Left cardiac atrium (tissue), 4 donors: ENCODE results near the gene ETF1. TPM values are rescaled to one million over a fixed set of nuclear protein-coding genes. Genes with fewer than 3 reads are reported as not detected.

Source experiments
- ATAC-seq, 2 donors: fragments of 200-7000 bp; cut with Tn5 transposase; one replicate each; pipeline ENCODE4 v1.9.1; 2020; ENCODE audit warnings: mild to moderate bottlenecking in 2 of 2, moderate library complexity in 2 of 2
- DNase-seq: peaks from one replicate; pipeline ENCODE4 v3.0.0-alpha.2; 2020
- intact Hi-C, 2 donors: fragments of 100-400 bp; cut with DNase I; formaldehyde crosslinking; loops; one replicate each; pipeline versions ENCODE4 v1.14.1 to v1.15.1; 2022 to 2023
- total RNA-seq, 2 donors: library from RNA; stranded (reverse); fragmentation: NEBNext Ultra II Directional; extraction: Animal tissue kit (Norgen Biotek cat#: 25700); gene quantifications; one replicate each; pipeline ENCODE4 v1.2.1, GENCODE V29; 2021
- donor health status: DM: no; HTN: yes; CAD: no.
- donor health status: DM: no; HTN: yes; CAD: no; lungs with severe emphysema.
- donor health status: DM: yes; HTN: yes; CAD: no.
- donor health status: Dilated cardiomyopathy.

The ETF1 gene
- total RNA-seq, 2 donors from 2014 or later = 74.0 to 106 TPM

DNA sequence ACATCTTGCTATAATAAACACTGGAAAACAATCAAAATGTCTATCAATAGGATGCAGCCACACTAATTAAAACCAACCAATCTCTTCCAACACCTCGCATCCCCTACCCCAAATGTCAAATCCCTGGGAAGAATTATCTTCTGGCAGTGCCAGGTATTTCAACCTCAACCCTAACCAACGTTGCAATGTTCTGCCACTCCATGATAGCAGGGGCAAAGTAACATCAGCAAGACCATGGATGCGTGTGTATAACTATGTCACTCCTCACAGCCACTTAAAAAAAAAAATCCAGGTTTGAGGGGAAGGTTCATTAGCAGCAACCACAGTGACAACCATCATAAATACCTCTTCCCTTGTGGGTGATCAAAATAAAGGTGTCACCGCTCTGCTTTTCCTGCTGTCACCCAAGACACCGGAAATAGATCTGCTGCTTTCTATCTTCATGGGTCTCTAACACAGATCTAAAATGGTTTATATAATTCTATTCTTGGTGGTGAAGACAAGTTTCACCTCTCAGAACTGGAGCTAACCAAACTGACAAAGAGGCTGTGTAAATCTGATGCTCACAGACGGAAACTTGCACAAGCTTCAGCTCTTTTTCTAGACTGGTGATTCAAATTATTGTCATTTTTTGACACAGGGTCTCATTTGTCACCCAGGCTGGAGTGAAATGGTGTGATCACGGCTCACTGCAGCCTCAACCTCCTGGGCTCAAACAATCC, 22.2 kb upstream of the ETF1 start:
- intact Hi-C loops = no loop called here
- DNase-seq = no peak
- ATAC-seq = peak in 1 of 2 donors; percentile 51

DNA sequence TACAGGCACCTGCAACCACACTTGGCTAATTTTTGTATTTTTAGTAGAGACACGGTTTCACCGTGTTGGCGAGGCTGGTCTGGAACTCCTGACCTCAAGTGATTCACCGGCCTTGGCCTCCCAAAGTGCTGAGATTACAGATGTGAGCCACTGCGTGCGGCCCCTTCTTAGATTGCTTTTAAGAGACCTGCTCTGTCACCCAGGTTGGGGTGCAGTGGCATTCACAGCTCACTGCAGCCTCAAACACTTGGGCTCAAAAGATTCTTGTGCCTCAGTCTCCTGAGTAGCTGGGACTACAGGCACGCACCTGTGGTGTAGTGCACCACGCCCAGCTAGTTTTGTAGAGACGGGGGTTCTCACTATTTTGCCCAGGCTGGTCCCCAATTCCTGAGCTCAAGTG, 21.2 kb upstream of the ETF1 start:
- ATAC-seq (no peak), DNase-seq (no peak)
- intact Hi-C loops = no loop called here

DNA sequence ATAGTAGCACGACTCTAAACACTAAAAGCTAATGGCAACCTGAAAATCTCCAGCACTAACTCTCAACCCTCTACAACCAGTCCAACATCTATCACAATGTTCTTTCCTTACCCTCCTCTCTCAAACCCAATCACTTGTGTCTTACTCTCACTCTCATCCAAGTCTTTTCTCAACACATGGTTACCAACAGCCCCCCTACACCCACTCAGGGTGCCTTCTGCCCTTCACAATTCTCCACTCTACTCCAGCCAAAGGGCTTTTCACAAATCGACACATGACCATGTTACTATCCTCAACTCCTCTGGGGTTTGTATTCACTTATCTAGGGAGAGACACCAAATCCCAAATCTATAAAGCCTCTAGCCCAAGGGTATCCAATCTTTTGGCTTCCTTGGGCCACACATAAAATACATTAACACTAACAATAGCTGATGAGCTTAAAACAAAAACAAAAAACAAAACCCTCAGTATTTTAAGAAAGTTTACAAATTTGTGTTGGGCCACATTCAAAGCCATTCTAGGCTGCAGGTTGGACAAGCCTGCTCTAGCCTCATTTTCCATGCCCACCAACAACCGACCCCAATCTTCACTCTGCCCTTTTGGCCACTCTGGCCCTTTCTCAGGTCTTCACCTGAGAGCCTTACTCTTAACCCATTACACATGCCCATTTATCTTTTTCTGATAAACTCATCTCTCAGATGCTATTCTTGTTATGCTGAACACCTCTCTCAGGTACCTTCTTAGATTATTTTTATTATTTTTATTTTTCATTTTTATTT, 20.5 kb upstream of the ETF1 start:
- ATAC-seq (no peak), DNase-seq (no peak)
- intact Hi-C loops = no loop called here

DNA sequence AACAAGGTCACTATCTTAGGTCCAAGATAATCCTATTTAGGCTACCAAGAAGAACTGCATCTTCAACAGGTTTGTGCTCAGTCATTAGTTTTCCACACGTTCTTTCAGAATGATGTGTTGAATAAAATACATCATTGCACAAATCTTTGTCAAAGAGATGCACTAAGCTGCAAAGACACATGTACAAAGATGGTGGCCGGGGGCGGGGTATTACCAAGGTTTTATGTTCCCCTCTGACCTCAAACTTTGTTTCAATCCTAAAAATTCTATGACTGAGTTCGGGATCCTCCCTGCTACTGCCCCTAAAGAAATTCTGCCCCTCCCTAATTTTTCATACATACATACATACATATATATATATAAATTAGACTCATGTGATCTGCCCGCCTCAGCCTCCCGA, 17.9 kb upstream of the ETF1 start:
- ATAC-seq = no peak
- no peak for DNase-seq
- intact Hi-C loops = no loop called here

DNA sequence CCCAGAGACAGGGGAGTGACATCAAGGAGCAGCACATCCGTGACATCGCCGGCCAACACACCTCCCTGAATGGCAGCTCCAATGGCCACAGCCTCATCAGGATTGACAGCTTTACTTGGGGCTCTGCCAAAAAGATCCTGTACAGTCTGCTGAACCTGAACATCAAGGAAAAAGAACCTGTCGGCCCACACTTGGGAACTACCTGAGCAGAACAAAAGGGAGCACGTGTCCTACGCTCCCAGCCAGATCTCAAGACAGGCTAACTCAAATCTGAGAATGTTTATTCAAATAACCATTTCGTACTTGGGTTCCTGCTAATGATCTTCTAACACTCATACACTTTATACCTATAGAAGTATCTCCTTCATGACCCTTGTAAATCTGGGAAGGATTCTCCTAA, 16.9 kb upstream of the ETF1 start:
- no peak for DNase-seq
- intact Hi-C loops = no loop called here
- no peak for ATAC-seq

DNA sequence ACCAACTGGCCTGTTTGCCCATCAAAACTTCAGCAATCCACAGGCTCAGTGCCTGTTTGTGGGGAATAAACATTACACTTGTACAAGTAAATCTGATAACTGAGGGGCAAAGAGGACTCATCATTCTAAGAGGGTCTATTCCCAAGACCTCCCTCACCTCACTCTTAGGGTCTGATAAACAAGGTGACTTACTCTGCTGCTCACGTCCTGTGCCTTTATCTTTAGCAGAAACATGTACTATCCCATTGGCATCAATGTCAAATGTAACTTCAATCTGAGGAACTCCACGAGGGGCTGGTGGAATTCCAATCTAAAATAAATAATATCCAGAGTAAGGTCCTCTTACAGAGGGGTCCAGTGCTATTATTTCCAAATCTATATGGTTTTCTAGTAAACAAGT, 14.6 kb upstream of the ETF1 start:
- intact Hi-C loops = no loop called here
- DNase-seq (no peak), ATAC-seq (no peak)

DNA sequence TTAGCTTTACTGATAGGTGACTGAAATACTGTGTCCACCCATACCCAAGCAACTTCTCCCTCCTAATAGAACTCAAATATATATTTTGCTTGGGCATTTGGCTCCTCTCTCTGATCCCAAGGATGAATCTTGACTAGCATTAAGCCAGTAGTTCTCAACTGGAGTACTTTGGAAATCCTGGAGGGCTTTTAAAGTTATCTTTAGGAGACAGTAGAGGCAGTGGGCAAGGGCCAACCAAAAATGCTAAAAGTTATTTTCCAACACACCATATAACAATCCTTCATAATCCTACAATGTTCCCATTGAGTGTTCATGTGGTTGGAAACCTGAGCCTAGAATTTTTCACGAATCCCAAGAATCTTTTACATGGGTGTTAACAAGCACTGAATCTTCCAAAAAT, 11.1 kb upstream of the ETF1 start:
- intact Hi-C loops = no loop called here
- no peak for DNase-seq
- no peak for ATAC-seq

DNA sequence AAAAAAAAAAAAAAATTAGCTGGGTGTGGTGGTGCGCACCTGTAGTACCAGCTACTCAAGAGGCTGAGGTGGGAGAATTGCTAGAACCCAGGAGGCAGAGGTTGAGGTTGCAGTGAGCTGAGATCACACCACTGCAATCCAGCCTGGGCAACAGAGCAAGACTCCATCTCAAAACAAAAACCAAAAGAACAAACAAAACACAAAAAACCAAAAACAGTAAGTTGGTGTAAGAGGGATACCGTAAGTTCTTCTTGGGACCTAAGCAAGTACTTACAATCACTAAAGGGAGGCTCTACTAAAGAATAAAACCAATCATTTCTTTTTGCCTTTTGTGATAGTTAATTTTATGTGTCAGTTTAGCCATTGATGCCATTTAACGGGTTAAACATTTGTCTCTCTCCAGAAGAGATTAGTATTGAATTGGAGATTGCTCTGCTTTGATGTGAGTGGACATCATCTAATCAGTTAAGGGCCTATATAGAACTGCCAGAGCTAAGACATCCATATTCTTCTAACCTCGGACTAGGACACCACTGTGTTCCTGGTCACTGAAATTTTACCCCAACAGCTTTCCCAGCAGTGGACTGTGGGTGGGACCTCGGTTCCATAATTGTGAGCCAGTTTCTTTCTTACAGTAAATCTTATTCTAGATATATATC, 10.5 kb upstream of the ETF1 start:
- DNase-seq (no peak), ATAC-seq (no peak)
- intact Hi-C loops = no loop called here

DNA sequence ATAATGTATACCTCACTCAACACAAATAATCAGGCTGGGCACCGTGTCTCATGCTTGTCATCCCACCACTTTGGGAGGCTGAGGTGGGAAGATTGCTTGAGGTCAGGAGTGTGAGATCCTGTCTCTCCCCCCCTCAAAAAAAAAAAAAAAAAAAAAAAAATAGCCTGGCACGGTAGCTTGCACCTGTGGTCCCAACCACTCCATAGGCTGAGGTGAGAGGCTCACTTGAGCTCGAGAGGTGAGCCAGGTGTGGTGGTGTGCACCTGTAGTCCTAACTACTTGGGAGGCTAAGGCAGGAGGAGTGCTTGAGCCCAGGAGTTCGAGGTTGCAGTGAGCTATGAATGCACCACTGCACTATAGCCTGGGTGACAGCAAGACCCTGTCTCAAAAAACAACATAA, 9.6 kb upstream of the ETF1 start:
- intact Hi-C loops = no loop called here
- DNase-seq (no peak), ATAC-seq (no peak)

DNA sequence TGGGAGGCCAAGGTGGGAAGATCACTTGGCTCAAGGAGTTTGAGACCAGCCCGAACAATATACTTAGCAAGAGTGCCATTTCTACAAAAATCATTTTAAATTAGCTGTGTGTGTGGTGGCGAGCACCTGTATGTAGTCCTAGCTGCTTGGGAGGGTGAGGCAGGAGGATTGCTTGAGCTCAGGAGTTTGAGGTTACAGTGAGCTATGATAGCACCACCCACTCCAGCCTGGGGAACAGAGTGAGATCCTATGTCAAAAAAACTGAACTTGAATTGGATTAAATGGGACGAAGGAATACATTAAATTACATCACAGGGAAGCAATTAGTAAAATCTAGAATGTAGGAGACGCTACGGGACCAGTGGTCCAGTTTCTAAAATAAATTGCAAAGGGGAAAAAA, 6.4 kb upstream of the ETF1 start:
- DNase-seq (no peak), ATAC-seq (no peak)
- intact Hi-C loops = loop anchor here in 1 of 2 donors (5.0 kb wide), 1 partner anchor 97 kb away; no protein-coding TSS in a partner anchor

DNA sequence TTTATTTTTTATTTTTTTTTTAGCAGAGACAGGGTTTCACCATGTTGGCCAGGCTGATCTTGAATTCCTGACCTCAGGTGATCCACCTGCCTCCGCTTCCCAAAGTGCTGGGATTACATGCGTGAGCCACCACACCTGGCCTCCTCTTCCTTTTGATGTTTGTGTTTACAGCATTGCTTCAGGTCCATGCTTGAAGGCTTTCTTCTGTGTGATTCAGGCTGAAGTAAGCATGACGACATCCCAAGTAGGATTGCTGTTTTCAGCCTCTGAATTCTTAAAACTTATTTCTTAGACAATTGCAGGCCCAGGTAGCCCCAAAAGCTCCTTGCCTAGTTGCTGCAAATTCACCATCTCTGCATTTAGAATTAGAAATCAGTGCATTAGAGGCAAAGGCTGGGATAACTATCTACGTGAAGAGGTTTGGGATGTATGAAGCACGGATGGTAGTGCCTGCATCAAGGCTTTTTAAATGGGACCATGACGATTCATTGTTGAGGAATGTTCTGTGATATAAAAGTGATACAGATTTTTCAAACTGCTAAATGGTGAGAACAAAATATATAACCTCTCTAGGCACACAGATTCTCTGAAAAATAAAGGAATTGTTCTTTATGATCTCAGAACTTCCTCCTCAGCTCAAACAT, 3.0 kb upstream of the ETF1 start:
- ATAC-seq (no peak), DNase-seq (no peak)
- intact Hi-C loops = loop anchor here in 1 of 2 donors (5.0 kb wide), 1 partner anchor 94 kb away; no protein-coding TSS in a partner anchor

DNA sequence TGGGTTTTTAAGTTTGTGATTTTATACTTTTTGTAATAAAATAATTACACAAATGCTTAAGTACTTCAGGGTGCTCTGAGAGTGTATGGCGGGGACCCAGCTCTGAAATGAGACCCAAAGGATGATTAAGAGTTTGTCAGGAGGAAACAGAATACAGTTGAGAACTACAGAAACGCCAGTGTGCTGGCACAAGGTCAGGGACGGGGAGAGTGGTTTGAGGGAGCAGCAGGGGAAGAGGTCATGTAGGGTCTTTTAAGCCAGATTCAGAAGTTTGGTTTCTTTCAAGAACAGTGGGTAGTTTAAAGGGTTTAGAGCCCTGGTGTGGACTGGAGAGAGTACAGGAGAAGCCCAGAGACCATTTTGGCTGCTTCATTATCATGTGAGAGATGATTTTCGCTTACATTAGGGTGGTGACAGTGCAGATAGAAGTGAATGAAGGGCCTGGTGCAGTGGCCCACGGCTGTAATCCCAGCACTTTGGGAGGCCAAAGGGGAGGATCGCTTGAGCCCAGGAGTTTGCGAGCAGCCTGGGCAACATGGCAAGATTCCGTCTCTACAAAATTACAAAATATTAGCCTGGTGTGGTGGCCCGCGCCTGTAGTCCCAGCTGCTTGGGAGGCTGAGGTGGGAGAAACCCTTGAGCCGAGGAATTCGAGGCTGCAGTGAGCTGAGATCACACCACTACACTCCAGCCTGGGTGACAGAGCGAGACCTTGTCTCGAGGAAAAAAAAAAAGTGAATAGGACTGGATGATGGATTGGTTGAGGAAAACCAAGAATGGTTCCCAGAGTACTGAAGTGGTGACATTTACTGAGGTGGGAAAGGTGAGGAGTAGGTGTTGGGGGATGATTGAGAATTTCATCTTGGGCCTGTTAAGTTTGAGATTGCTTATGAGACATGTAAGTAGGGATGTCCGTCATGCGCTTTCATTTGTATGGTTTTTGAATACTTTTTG, 1.4 kb upstream of the ETF1 start:
- intact Hi-C loops = loop anchor here in 1 of 2 donors (5.0 kb wide), 1 partner anchor 92 kb away; no protein-coding TSS in a partner anchor
- no peak for ATAC-seq
- peak; percentile 36 for DNase-seq

DNA sequence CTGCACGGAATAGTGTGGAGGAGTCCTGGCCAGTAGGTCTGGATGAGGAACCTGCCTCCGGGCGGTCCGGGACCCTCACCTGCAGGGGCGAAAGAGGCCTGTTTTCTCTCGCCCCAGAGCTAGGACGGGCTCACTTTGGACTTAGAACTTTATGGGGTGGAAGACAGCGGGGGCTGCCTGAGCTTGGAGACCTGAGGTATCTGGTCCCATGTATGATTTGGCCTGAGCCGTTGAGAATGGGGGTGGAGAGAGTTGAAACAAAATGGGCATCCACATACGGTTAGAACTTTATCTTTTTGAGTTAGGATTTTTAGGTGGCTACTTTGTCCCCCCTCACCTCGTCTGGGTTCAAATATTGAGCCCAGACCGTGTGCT, 681 bp upstream of the ETF1 start:
- no peak for DNase-seq
- intact Hi-C loops = no loop called here
- peak; percentile 62 to 76 for ATAC-seq

DNA sequence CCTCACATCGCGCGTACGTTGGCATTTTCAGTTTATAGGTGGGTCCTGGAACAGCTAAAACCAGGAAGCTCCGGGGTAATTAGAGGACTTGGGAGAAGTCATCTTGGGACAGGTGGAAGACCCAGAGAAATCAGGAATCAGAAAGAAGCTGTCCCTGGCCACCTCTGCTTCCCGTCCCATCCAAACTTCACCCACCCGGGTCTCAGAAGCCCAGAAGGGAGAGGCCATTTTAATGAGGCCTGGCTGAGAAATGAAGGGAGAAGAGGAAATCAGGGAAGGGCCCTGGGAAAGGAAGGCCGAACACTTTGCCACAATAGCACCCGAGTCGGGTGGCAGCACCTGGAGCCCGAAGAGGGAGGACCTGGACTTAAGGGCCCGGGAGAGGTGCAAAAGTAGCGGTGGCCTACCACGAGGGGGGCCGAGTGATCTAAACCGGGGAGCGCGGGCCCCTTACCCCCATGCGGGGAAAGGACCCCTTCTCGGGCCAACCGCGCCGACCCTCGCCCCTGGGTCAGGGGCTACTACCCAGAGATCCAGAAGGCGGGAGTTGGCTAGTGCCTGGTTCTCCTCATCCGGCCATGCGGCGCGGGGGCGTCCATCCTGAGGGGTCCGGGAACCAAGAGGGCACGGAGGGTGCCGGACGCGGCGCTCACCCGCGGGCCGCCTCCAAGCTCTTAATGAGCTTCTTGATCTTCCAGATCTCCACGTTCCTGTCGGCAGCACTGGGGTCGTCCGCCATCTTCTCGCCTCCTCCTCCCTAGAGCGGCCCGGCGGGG, 668 bp downstream of the ETF1 start:
- intact Hi-C loops = no loop called here
- ATAC-seq = peak in 1 of 2 donors; percentile 2
- no peak for DNase-seq

DNA sequence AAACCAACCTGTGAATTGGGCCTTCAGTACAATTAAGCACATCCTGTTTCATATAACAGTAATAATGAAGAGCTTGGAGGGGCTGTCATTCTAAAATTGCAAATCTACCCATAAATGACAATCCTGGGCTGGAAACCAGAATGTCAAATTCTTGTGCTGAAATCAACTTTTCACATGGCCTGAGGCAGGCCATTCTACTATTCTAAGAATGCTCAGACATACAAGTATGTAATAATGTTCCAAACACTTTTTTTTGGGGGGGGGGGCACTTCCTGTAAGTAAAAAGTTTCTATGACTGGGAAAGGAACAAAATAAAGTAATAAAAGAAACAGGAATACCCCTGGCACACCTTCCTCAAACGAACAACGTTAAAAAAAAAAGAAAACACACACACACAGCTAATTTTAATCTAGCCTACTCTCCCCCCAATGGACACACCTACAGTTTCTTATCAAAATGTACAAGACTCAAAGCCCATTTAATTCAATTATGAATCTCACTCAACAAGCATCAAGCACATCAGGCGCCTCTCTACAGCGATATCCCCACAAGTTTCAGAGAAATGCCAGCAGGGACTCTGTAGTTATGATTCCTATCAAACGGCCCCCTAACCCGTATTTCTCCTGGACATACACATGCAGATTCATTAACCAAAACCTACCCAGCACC, 1.4 kb downstream of the ETF1 start:
- ATAC-seq = no peak
- DNase-seq = no peak
- intact Hi-C loops = no loop called here

DNA sequence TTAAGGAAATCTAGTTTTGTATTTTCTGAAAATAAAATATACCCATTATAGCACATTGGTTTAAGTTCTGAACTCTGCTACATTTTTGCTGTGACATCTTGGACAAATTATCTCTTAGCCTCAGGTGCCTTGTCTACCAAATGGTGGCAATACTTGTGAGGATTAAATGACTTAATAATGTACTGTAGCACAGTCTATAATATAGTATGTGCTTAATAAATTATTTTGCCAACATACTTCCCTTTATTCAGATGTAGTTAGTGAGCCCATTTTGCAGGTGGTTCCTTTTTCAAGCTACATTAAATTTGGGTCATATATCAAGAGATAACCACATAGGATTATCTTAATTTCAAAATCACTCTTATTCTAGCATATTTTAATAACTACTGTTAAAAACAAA, 3.2 kb downstream of the ETF1 start:
- intact Hi-C loops = no loop called here
- DNase-seq = no peak
- ATAC-seq = no peak

DNA sequence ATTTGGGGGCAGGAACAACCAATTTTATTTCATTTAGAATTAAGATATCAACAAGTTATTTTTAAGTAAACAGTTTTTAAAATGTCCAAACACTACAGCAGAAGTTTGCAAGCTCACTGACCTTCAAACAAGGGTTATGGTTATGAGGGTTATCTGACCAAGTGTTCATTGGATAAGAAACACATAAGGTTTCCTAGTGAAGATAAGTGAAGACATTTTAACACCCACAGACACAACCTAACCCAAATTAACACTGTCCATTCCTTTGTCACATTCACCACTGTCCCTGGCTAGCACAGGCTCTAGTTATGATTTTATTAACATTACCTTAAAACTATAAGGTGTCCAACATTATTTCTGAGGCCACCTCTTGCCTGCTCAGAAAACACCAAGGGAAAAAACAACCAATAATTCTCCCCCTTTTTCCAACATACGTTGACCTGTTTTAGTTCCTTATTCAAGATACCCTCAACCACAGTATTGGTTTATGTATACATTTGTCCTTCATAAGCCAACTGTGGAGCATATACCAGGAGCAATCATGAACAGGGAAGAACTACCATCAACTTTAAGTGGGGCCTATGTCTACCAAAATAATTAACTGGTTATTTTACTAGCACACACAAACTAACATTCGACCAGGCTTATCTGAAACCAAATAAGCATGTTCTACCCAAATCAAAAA, 4.0 kb downstream of the ETF1 start:
- no peak for DNase-seq
- ATAC-seq = no peak
- intact Hi-C loops = no loop called here
